ENCODE results near the gene MYRFL. TPM values are rescaled to one million over a fixed set of nuclear protein-coding genes. Genes with fewer than 3 reads are reported as not detected.

Gene MYRFL
- total and polyA plus RNA-seq, 11 donors, result 0.13 to 0.96 (median 0.44) TPM; not detected in 2

DNA sequence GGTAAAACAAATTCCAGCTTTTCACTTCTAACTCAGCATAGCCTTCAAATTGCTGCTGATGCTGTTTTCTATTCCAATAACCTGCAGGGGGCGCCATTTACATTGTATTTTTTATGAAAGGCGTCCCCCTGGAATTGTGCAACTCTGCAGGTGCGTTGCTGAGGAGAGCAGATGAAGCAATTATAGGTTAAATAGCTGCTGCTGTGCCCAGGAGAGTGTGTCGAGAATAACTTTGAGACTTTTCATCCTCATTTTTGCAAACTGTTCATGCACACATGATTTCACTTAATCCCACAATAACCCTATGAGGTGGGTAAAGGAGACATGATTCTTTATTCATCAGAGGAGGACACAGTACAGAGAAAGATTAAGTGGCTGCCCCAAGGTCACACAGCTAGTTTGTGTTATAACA is 75.7 kb downstream of the MYRFL start:
- intact Hi-C loops (cut with DNase I), result loop anchor here in 9 of 10 donors (1.0 to 10.0 kb wide), 11 partner anchors 87 to 834 kb away; partner anchors contain the start of genes CNOT2 (in 3 of the 9) and KCNMB4 (in 1 of the 9)
- ATAC-seq, result peak in 3 of 4 donors; percentile 49 to 65 (median 58)
- Histone ChIP-seq H3K27ac (peak overlapping the region in 2 of 12 donors; percentile 2 to 25), H3K4me1 (peaks cover 0 to 32% (median 9%) of the 10 kb centered on the region in 12 donors), H3K4me3 (no peak overlapping the region), H3K27me3 (no peaks in the 10 kb centered on the region), H3K36me3 (no peaks in the 10 kb centered on the region), H3K9me3 (no peaks in the 10 kb centered on the region)
- TF ChIP-seq, protein P1, sequence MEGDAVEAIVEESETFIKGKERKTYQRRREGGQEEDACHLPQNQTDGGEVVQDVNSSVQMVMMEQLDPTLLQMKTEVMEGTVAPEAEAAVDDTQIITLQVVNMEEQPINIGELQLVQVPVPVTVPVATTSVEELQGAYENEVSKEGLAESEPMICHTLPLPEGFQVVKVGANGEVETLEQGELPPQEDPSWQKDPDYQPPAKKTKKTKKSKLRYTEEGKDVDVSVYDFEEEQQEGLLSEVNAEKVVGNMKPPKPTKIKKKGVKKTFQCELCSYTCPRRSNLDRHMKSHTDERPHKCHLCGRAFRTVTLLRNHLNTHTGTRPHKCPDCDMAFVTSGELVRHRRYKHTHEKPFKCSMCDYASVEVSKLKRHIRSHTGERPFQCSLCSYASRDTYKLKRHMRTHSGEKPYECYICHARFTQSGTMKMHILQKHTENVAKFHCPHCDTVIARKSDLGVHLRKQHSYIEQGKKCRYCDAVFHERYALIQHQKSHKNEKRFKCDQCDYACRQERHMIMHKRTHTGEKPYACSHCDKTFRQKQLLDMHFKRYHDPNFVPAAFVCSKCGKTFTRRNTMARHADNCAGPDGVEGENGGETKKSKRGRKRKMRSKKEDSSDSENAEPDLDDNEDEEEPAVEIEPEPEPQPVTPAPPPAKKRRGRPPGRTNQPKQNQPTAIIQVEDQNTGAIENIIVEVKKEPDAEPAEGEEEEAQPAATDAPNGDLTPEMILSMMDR (IDR thresholded peaks at IDR 0.05), result peak; percentile 78 to 93 (median 86)
- no peak for TF ChIP-seq POLR2A (IDR thresholded peaks at IDR 0.05)
- 0 to 3% (median 1%) methylated on average over 4 of the region's 4 CpGs for WGBS, 4 donors
- DNase-seq, result peak in 4 of 5 donors; percentile 61 to 81 (median 68)

DNA sequence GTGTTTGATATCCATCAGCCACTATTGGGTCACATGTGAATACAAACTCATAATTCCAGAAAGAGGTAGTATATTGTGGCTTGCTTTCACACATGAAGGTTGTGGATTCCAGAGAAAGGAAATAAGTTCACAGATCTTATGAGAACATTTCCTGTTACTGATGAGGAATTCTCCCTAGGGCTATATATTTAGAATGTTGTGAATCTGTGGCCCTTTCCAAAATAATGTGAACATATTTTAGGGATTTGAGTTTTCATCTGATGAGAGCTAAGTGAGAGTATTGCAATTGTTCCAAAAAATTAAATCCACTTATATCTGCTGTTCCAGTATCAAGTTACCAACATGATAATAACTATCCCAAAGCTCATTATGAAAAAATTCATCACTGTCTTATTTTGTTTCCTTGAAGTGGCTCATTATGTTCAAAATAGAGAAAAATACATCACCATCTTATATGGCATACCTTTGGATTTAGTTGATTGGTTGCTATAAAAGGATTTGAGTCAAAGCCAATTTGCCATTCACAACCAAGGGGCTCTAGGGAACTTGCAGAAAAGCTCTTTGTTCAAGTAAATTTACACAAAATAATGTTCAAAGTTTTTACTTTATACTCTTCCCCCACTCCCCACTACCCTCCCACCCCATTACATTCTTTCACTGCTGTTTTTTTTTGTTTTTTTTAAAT is 76.3 kb downstream of the MYRFL start:
- no peaks in the 10 kb centered on the region for H3K36me3 ChIP-seq
- no peak overlapping the region for H3K4me3 ChIP-seq
- H3K27me3 ChIP-seq, result no peaks in the 10 kb centered on the region
- intact Hi-C loops (cut with DNase I), result loop anchor here in 8 of 10 donors (2.0 to 10.0 kb wide), 10 partner anchors 86 to 833 kb away; partner anchors contain the start of genes CNOT2 (in 3 of the 8) and KCNMB4 (in 1 of the 8)
- DNase-seq, result no peak
- ATAC-seq, result no peak
- TF ChIP-seq POLR2A (IDR thresholded peaks at IDR 0.05), result no peak
- TF ChIP-seq, protein P1 (IDR thresholded peaks at IDR 0.05), result no peak
- peaks cover 0 to 32% (median 9%) of the 10 kb centered on the region in 12 donors for H3K4me1 ChIP-seq
- peak overlapping the region in 2 of 12 donors; percentile 2 to 25 for H3K27ac ChIP-seq
- H3K9me3 ChIP-seq, result no peaks in the 10 kb centered on the region

DNA sequence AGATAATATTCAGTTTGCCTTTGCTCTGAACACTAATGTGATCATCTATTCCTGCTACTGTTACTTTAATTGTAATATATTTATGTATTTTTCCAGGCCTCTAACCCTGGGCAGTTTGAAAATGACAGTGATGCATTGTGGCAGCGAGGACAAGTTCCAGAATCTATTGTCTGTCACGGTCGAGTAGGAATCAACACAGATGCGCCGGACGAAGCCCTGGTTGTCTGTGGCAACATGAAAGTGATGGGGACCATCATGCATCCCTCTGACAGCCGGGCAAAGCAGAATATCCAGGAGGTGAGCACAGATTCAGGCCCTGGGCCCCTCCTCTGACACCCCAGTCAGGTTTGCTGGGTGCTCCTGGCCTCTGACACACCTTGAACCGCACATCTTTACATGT is 78.5 kb downstream of the MYRFL start:
- Histone ChIP-seq H3K4me3 (no peak overlapping the region), H3K36me3 (no peaks in the 10 kb centered on the region), H3K4me1 (peaks cover 0 to 33% (median 9%) of the 10 kb centered on the region in 12 donors), H3K9me3 (no peaks in the 10 kb centered on the region), H3K27me3 (no peaks in the 10 kb centered on the region), H3K27ac (peak overlapping the region in 2 of 12 donors; percentile 32 to 58)
- ATAC-seq (no peak), DNase-seq (no peak)
- 93 to 99% (median 96%) methylated on average over 8 of the region's 8 CpGs for WGBS, 4 donors
- TF ChIP-seq POLR2A (IDR thresholded peaks at IDR 0.05), result no peak
- TF ChIP-seq, protein P1 (IDR thresholded peaks at IDR 0.05), result no peak
- intact Hi-C loops (cut with DNase I), result loop anchor here in 7 of 10 donors (5.0 to 10.0 kb wide), 8 partner anchors 84 to 831 kb away; partner anchors contain the start of genes CNOT2 (in 3 of the 7) and KCNMB4 (in 1 of the 7)

DNA sequence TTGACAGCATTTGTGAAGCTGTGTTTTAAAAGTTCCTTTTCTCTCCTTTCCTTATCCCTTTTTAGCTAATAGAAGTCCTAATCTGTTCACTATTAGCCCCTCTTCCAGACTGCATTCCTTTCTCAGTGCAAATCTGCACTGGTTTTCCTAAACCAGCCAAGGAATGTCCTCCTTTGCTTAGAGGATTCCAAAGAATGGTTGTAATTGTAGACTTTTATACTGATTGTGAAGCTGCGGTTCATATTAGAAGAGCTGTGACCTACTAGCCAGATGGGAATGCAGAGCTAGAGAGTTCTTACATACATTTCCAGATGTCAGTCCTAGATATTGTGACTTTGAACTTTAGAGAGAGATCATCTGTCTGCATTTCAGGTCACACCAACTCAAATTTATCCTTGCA is 79.8 kb downstream of the MYRFL start:
- Histone ChIP-seq H3K4me1 (peaks cover 0 to 32% (median 9%) of the 10 kb centered on the region in 12 donors), H3K27ac (peak overlapping the region in 4 of 12 donors; percentile 6 to 58 (median 20)), H3K4me3 (no peak overlapping the region), H3K27me3 (no peaks in the 10 kb centered on the region), H3K36me3 (no peaks in the 10 kb centered on the region), H3K9me3 (no peaks in the 10 kb centered on the region)
- TF ChIP-seq POLR2A (IDR thresholded peaks at IDR 0.05), result no peak
- TF ChIP-seq, protein P1 (IDR thresholded peaks at IDR 0.05), result no peak
- peak; percentile 18 to 75 (median 31) for ATAC-seq
- no peak for DNase-seq
- WGBS, 4 donors, result 19 to 63% (median 54%) methylated on average over 1 of the region's 1 CpG
- intact Hi-C loops (cut with DNase I), result loop anchor here in 7 of 10 donors (5.0 to 10.0 kb wide), 9 partner anchors 83 to 830 kb away; partner anchors contain the start of genes CNOT2 (in 3 of the 7) and KCNMB4 (in 1 of the 7)
